ENCODE data around the gene HMMR.
A peak's percentile ranks its signal among the peaks of the same experiment; 100 is the strongest.

Gene HMMR

GRCh38 chr5:163456840-163457239, 3.6 kb upstream of the HMMR start:
- H3K36me3 ChIP-seq (replicated peaks; ENCODE audit: insufficient read depth, low read length) = no peaks in the 10 kb centered on the region; the same call in 1 of the 2 replicates
- no peaks in the 10 kb centered on the region for H3K4me1 ChIP-seq (ENCODE audit: low read length)
- H4K20me1 ChIP-seq (ENCODE audit: insufficient read depth, low read length) = no peaks in the 10 kb centered on the region
- H2AFZ ChIP-seq (ENCODE audit: low read length) = no peak overlapping the region
- H3K9ac ChIP-seq (ENCODE audit: low read length) = no peak overlapping the region
- no peaks in the 10 kb centered on the region for H3K27me3 ChIP-seq (replicated peaks; ENCODE audit: insufficient read depth, low read length)
- no peak for DNase-seq
- H3K9me3 ChIP-seq (replicated peaks; ENCODE audit: insufficient read depth, low read length) = no peaks in the 10 kb centered on the region
- H3F3A ChIP-seq (ENCODE audit: insufficient read depth, low read length) = peaks cover 30% of the 10 kb centered on the region
- H3K9me2 ChIP-seq (replicated peaks; ENCODE audit: insufficient read depth, low read length) = no peaks in the 10 kb centered on the region
- TF ChIP-seq EZH2phosphoT487 (IDR thresholded peaks at IDR 0.05; ENCODE audit: low read length) = no peak
- no peak for TF ChIP-seq EZH2 (optimal IDR thresholded peaks at IDR 0.05; ENCODE audit: low read depth, low read length)
- no peak for TF ChIP-seq CTCF (IDR thresholded peaks at IDR 0.05; ENCODE audit: low read length)
- H3K4me2 ChIP-seq (ENCODE audit: low read depth, low read length) = no peak overlapping the region
- no peak overlapping the region for H3K27ac ChIP-seq (ENCODE audit: low read length)
- H3K79me2 ChIP-seq (ENCODE audit: low read length) = peaks cover 31% of the 10 kb centered on the region
- no peak overlapping the region for H3K4me3 ChIP-seq (ENCODE audit: low read length)

GRCh38 chr5:163458778-163459385, 1.6 kb upstream of the HMMR start:
- peak overlapping the region; percentile 86 for H3K4me2 ChIP-seq (ENCODE audit: low read depth, low read length)
- H3K4me1 ChIP-seq (ENCODE audit: low read length) = no peaks in the 10 kb centered on the region
- DNase-seq = peak; percentile 9
- no peaks in the 10 kb centered on the region for H3K36me3 ChIP-seq (replicated peaks; ENCODE audit: insufficient read depth, low read length)
- H2AFZ ChIP-seq (ENCODE audit: low read length) = peak overlapping the region; percentile 91
- TF ChIP-seq EZH2phosphoT487 (IDR thresholded peaks at IDR 0.05; ENCODE audit: low read length) (no peak), CTCF (IDR thresholded peaks at IDR 0.05; ENCODE audit: low read length) (no peak), EZH2 (optimal IDR thresholded peaks at IDR 0.05; ENCODE audit: low read depth, low read length) (no peak)
- H3K27ac ChIP-seq (ENCODE audit: low read length) = peak overlapping the region; percentile 98
- H3K4me3 ChIP-seq (ENCODE audit: low read length) = peak overlapping the region; percentile 94
- H3F3A ChIP-seq (ENCODE audit: insufficient read depth, low read length) = peaks cover 33% of the 10 kb centered on the region
- H3K9ac ChIP-seq (ENCODE audit: low read length) = peak overlapping the region; percentile 97
- peaks cover 50% of the 10 kb centered on the region for H3K79me2 ChIP-seq (ENCODE audit: low read length)
- no peaks in the 10 kb centered on the region for H4K20me1 ChIP-seq (ENCODE audit: insufficient read depth, low read length)
- H3K9me3 ChIP-seq (replicated peaks; ENCODE audit: insufficient read depth, low read length) = no peaks in the 10 kb centered on the region
- H3K9me2 ChIP-seq (replicated peaks; ENCODE audit: insufficient read depth, low read length) = no peaks in the 10 kb centered on the region
- H3K27me3 ChIP-seq (replicated peaks; ENCODE audit: insufficient read depth, low read length) = no peaks in the 10 kb centered on the region

- Histone ChIP-seq H3K9me3 (replicated peaks; ENCODE audit: insufficient read depth, low read length) (no peaks in the 10 kb centered on the region), H3K27me3 (replicated peaks; ENCODE audit: insufficient read depth, low read length) (no peaks in the 10 kb centered on the region), H4K20me1 (ENCODE audit: insufficient read depth, low read length) (no peaks in the 10 kb centered on the region), H2AFZ (ENCODE audit: low read length) (peak overlapping the region; percentile 91), H3K4me2 (ENCODE audit: low read depth, low read length) (peak overlapping the region; percentile 86), H3K9ac (ENCODE audit: low read length) (peak overlapping the region; percentile 97), H3K36me3 (replicated peaks; ENCODE audit: insufficient read depth, low read length) (no peaks in the 10 kb centered on the region), H3F3A (ENCODE audit: insufficient read depth, low read length) (peaks cover 33% of the 10 kb centered on the region), H3K79me2 (ENCODE audit: low read length) (peaks cover 55% of the 10 kb centered on the region), H3K9me2 (replicated peaks; ENCODE audit: insufficient read depth, low read length) (no peaks in the 10 kb centered on the region), H3K4me3 (ENCODE audit: low read length) (peak overlapping the region; percentile 94), H3K4me1 (ENCODE audit: low read length) (no peaks in the 10 kb centered on the region), H3K27ac (ENCODE audit: low read length) (peak overlapping the region; percentile 98)
- peak; percentile 60 for DNase-seq
- TF ChIP-seq EZH2 (optimal IDR thresholded peaks at IDR 0.05; ENCODE audit: low read depth, low read length) (no peak), CTCF (IDR thresholded peaks at IDR 0.05; ENCODE audit: low read length) (no peak), EZH2phosphoT487 (IDR thresholded peaks at IDR 0.05; ENCODE audit: low read length) (no peak)
These were observed 992 bp upstream of the HMMR start for GRCh38 chr5:163459462-163459818.
